ENCODE data around the gene AGPAT3. TPM values are rescaled to one million over a fixed set of nuclear protein-coding genes. Genes with fewer than 3 reads are reported as not detected.

AGPAT3 gene
- total RNA-seq, 4 donors from 2014 or later: 61.0 to 77.9 (median 69.4) TPM

- peaks cover 62% of the 10 kb centered on the region for H3K36me3 ChIP-seq
- 84% methylated on average over 7 of the region's 26 CpGs for WGBS
Measured at GRCh38 chr21:43981151-43981870, 116.3 kb downstream of the AGPAT3 start.

GRCh38 chr21:43981871-43982210, 116.8 kb downstream of the AGPAT3 start:
- Histone ChIP-seq H3K27ac (no peak overlapping the region), H3K9me3 (no peaks in the 10 kb centered on the region), H3K36me3 (peaks cover 62% of the 10 kb centered on the region), H3K4me1 (peaks cover 5% of the 10 kb centered on the region), H3K27me3 (no peaks in the 10 kb centered on the region), H3K4me3 (no peak overlapping the region)
- DNase-seq (ENCODE audit: low spot score in 2 of 2): no peak
- TF ChIP-seq EP300 (IDR thresholded peaks at IDR 0.05) (no peak), CTCF (IDR thresholded peaks at IDR 0.05) (no peak), POLR2AphosphoS5 (IDR thresholded peaks at IDR 0.05) (no peak)
- WGBS: 83% methylated on average over 12 of the region's 13 CpGs

More at GRCh38 chr21:43981151-43981870, 116.3 kb downstream of the AGPAT3 start:
- Histone ChIP-seq H3K27ac (no peak overlapping the region), H3K27me3 (no peaks in the 10 kb centered on the region), H3K4me3 (no peak overlapping the region), H3K9me3 (no peaks in the 10 kb centered on the region), H3K4me1 (no peaks in the 10 kb centered on the region)
- TF ChIP-seq POLR2AphosphoS5 (IDR thresholded peaks at IDR 0.05): no peak
- no peak for TF ChIP-seq CTCF (IDR thresholded peaks at IDR 0.05)
- no peak for TF ChIP-seq POLR2A (IDR thresholded peaks at IDR 0.05)
- TF ChIP-seq EP300 (IDR thresholded peaks at IDR 0.05): no peak
- DNase-seq (ENCODE audit: low spot score in 2 of 2): no peak

GRCh38 chr21:43982489-43983078, 117.6 kb downstream of the AGPAT3 start:
- DNase-seq (ENCODE audit: low spot score in 2 of 2): no peak
- Histone ChIP-seq H3K4me3 (no peak overlapping the region), H3K27me3 (no peaks in the 10 kb centered on the region), H3K36me3 (peaks cover 58% of the 10 kb centered on the region), H3K9me3 (no peaks in the 10 kb centered on the region), H3K4me1 (peaks cover 12% of the 10 kb centered on the region), H3K27ac (no peak overlapping the region)
- 94% methylated on average over 32 of the region's 32 CpGs for WGBS
- no peak for TF ChIP-seq POLR2A (IDR thresholded peaks at IDR 0.05)
- no peak for TF ChIP-seq EP300 (IDR thresholded peaks at IDR 0.05)
- no peak for TF ChIP-seq CTCF (IDR thresholded peaks at IDR 0.05)
- TF ChIP-seq POLR2AphosphoS5 (IDR thresholded peaks at IDR 0.05): no peak

GRCh38 chr21:43983390-43983789, 118.4 kb downstream of the AGPAT3 start:
- Histone ChIP-seq H3K27me3 (no peaks in the 10 kb centered on the region), H3K36me3 (peaks cover 51% of the 10 kb centered on the region)
- WGBS: 91% methylated on average over 14 of the region's 17 CpGs

More at GRCh38 chr21:43983390-43983789, 118.4 kb downstream of the AGPAT3 start:
- Histone ChIP-seq H3K4me1 (peaks cover 12% of the 10 kb centered on the region), H3K4me3 (no peak overlapping the region), H3K9me3 (no peaks in the 10 kb centered on the region), H3K27ac (no peak overlapping the region)
- DNase-seq (ENCODE audit: low spot score in 2 of 2): no peak
- TF ChIP-seq POLR2AphosphoS5 (IDR thresholded peaks at IDR 0.05): no peak
- TF ChIP-seq POLR2A (IDR thresholded peaks at IDR 0.05): no peak
- TF ChIP-seq CTCF (IDR thresholded peaks at IDR 0.05): no peak
- no peak for TF ChIP-seq EP300 (IDR thresholded peaks at IDR 0.05)

Measured in suprapubic skin (tissue), 4 donors.